GM19467 (cell line): ENCODE data around the gene KIAA1217.

Experiments used
- ATAC-seq: cut with Tn5 transposase; IDR thresholded peaks from one replicate; pipeline ENCODE4 v1.9.1; 2021; ENCODE audit warnings: mild to moderate bottlenecking, moderate library complexity; ENCODE audit not compliant: unreplicated experiment

Gene KIAA1217

DNA sequence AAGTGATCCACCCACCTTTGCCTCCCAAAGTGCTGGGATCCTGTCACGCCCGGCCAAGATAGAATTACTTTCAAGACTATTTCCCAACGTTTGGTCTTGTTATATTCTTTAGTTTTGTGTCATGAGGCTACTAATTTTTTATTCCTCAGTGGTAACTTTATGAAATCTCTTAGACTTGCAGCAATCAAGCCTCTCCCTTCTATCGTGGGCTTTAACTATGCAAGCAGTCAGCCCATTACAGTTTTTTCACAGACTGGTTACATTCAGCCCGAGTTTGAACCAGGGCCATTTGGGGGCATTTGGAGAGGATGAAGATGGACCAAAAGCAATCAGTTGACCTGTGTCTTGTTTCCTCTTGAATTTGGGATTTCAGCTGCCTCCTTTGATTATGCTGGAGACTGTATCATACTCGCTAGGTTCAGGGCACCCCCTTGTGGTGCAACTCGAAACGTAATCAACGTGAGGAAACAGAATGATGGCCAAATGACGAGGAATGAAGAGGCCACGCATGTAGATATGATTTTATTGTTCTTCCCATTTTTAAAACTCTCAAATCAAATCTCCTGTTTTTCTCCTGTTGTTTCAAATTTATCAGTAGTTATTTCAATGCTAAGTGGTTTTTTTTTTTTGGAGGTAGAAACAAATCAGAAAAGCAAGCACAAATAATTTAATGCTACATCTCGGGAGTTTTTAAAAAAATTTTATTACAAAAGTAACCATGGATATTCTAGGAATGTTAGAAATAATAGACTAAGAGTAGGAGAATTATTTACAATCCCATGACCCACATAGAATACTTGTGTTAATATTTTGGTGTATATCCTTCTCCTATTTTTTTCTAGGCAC is 151.6 kb downstream of the KIAA1217 start:
- no peak for ATAC-seq

DNA sequence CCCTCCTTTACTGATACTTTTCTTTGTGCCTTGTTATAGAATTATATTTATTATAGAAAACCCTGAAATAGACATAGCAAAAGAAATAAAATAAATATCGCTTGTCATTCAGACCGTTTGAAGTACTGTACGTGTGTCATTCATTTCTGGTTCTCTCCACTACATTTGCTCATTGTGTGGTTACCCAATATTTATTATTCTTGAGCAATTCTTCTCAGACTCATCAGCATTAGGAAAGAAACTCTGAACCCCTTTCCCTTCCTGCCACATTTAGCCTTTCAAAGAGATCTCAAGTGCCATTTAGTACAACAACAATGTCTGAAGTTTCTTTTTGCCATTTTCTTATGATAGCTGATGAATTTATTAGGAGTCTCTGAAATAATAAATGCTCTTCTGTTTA is 154.1 kb downstream of the KIAA1217 start:
- no peak for ATAC-seq

- ATAC-seq = no peak
Observed at GRCh38 chr10:24367688-24368087, 158.8 kb downstream of the KIAA1217 start.

DNA sequence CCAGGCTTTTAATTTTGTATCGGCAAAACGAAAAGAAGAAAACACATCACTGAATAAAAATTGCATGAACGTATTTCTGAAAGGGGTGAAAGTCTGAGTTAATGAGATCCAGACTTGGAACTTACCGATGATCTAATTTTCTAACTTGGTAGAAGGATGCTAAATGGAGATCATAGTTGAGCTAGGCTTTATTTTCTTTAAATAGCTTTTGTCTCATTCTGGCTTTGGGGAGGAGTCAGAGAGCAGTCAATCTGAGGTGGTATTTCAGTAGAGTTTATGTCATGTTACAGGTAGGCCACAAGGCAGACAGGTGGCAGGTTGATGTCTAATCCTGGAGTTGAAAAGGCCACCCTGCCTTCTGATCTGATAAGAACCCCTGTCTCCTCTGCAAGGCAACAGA is 161.9 kb downstream of the KIAA1217 start:
- ATAC-seq = no peak

DNA sequence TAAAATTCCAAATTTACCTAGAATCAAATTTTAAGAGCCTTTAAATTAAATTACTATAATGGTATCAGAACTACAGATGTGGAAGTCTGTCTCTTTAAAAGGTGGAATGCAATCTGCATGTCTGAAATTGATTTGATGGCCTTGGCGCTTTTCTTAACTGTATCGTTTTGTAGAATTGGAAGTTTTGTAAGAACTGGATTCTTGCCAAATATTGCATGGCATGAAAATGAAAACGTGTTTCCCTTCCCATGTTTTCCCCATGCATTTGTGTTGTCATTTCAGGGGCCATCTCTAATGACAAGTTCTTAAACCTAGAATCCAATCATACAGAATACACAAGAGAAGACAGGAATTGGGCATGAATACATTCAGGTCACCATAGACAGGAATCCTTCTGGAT is 162.5 kb downstream of the KIAA1217 start:
- ATAC-seq = no peak

DNA sequence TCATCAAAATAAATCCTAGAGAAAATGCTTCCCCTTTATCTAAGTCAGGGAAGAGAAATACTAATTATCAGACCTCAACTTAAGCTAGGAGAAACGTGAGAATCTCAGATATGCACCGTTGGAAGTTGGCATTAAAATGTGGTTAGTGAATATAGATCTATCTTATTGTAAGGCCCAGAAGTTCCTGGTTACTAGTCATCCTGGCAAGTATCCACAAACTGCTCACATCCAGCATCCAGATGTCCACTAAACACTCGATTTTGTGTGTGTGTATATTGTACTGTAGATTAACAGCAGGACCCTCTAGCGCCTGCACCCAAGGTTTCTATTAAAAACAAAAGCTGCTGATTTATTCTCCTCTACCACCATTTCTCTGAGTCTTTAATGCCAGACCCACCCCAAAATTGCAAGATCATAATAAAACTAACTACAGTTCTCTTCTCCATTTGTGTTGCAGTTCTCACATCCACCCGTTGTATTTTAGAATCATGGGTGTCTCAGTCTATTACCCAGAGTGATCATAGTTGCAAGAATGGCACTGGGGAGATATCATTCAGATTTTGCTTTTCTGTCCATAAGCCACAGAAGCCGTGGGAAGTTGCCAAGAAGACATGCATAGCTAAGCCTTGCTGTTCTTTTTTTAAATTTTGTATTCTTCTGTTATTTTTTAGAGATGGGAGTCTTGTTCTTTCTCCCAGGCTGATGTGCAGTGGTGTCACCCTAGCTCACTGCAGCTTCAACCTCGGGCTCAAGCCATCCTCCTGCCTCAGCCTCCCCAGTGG is 165.4 kb downstream of the KIAA1217 start:
- no peak for ATAC-seq

- no peak for ATAC-seq
Observed at GRCh38 chr10:24375510-24375909, 166.6 kb downstream of the KIAA1217 start.

DNA sequence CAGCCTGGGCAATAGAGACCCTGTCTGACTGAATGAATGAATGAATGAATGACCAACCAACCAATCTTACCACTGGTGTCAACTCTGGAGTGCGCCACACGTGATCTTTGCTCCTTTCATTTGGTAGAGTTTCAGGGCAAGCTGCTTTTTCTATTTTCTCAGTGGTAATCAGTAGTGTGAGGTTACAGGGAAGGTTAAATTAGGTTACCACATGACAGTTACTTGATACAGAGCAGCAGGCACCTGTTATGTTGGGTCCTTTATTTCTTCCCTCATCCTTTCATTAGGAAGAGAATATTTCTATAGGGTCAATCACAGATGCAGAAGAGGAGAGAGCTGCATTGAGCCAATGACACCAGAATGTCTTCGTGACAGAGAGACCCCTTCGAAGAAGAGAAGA is 167.8 kb downstream of the KIAA1217 start:
- no peak for ATAC-seq

- ATAC-seq = no peak
Observed at GRCh38 chr10:24378126-24378920, 169.4 kb downstream of the KIAA1217 start.

DNA sequence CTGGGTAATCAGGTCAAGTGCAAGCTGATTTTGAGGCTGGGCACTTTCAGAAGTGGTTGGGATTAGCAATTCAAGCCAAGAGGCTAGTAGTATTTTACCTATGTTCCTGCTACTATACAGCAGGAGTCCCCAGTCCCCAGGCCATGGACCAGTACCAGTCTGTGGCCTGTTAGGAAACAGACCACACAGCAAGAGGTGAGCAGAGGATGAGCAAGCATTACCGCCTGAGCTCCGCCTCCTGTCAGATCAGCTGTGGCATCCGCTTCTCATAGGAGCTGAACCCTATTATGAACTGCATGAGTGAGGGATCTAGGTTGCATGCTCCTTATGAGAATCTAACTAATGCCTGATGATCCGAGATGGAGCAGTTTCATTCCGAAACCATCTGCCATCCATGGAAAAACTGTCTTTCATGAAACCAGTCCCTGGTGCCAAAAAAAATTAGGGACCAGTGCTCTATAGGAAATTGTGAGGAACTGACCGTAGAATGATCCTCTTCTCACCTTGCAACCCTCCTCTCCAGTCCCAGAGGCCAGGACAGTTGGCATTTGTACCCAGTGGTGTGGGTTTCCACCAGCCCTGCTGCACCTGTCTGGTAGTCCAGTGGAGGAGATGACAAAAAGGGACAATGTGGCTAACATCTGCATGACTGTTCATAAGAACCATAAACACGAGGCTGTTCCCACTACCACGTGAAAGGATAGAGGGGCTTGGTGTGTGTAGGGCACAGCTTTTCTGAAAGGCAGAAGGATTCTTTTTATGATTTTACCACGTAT is 172.5 kb downstream of the KIAA1217 start:
- no peak for ATAC-seq

DNA sequence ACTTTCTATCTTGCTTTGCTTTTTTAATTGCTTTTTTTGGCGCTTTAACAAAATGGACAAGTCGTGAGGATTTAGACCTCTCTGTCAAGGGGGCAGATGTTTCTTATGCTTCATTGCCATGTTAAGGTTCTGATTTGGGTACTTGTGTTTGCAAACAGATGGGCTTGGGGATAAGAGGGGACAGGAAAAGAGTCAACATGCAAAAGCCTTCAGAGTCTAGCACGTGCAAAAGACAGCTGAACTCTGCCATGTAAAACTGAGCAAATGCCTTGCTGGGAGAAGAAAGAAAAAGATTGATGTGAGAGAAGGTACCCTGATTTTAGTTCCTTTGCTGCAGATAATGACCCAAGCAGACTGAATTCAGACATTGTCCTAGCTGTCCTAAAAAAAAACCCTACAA is 173.1 kb downstream of the KIAA1217 start:
- no peak for ATAC-seq

- ATAC-seq = no peak
Observed at GRCh38 chr10:24382596-24382978, 173.6 kb downstream of the KIAA1217 start.

GRCh38 chr10:24382979-24383663 is 174.2 kb downstream of the KIAA1217 start:
- ATAC-seq = peak; percentile 46

GRCh38 chr10:24383681-24384106 is 174.8 kb downstream of the KIAA1217 start:
- peak; percentile 89 for ATAC-seq

DNA sequence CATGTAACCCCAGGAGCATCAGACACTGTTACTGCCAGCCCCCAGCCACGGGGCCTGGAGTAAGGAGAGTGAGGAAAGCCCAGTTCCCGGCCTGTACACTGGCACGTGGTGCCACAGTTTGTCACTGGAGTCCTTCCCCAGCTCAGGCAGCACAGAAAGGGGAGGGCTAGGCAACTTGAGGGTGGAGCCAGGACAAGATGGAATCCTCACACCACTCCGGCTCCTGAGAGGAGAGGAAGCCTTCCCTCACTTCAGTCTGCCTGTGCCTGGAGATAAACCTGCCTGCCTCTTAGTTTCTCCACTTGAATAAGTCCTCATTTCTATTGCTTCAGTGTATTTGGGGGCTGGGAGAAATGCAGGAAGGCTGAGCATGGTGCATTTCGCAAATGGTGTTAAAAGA is 176.0 kb downstream of the KIAA1217 start:
- no peak for ATAC-seq

DNA sequence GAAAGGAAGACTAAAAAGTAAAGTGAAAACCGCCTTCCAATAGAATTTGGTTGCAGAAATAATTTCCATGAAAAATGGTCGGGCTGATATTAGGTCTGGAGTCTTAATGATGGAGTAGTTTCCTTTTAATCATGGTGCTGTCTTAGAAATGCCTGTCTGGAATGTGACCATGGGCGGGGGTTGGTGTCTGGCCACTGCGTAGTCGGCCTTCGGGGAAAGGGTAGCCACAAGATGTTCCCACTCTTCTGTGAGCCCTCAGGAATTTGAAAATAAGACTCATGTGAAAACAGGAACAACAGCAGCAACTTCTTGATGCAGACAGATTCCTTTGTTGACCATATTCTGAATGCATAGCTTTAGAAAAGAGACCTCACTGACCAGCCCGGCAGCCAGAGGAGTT is 176.8 kb downstream of the KIAA1217 start:
- no peak for ATAC-seq

DNA sequence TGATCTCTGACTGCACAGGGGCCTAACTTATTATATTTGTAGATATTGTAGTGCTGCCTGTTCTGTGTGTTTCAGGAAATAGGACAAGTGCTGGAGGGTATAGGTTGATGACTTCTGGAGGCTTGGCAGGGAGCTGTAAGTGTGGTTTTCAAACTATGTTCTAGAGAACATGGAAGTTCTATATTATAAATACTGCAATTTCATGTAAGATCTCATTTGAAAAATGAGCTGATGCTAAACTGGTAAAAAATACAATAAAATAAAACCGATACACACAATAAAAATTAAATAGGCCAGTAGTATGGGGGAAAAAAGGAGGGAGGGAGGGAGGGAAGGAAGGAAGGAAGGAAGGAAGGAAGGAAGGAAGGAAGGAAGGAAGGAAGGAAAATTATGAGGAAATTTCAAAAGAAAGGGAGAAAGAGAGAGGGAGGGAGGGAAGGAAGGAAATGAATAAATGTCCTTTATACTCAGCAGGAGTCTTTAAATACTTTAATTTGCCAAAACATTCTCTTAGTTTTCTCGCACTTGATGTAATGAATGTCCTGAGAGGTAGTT is 181.3 kb downstream of the KIAA1217 start:
- no peak for ATAC-seq

DNA sequence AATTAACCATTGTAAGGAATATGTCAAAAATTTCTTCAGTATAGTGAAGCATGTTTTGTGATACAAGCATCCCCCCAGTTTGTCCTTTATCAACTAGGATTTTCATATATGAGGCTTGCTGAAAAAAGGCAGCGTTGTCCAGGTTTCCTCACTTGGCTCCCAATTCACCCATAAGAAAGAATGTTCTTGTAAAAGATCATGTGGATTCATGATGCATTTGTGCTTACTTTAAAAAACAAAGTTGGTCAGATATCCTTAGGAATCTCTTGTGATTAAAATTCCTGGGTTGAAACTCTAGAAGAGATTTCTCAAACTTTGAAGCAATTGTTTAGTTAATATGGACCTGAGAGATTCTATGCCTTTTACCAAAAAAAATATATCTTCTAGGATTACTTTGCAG is 181.8 kb downstream of the KIAA1217 start:
- no peak for ATAC-seq

DNA sequence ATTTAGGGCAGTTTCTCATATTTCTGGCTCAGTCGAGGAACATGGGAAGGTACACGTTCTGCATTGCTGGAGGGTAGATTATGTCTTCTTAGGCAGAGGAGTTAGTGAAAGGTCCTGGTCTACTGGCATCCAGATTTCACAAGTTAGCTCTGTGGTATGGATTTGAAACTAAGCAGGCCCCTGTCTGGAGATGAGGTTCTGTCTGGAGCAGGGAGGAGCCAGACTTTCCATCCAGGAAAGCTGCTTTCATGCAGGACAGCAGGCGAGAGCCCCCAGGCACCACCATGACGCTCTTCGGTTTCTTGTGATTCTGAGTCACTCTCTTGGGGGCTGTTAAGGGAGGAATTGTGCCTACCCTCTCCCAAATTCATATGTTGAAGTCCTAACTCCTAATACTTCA is 184.3 kb downstream of the KIAA1217 start:
- ATAC-seq = no peak
